Hindlimb muscle (tissue), 1 donor: ENCODE results near the gene EPB41. TPM values are rescaled to one million over a fixed set of nuclear protein-coding genes. Genes with fewer than 3 reads are reported as not detected.
A peak's percentile ranks its signal among the peaks of the same experiment; 100 is the strongest.
"Not testable (repeated sequence)": the region's sequence is repeated elsewhere in the genome, so short reads cannot be mapped to it uniquely, and the experiment has no call there.

Experiments used
- DNase-seq: peaks from one replicate; pipeline ENCODE4 v3.0.0-alpha.2; 2013
- polyA plus RNA-seq: library from polyadenylated mRNA; unstranded; fragments of 120-200 nt; gene quantifications from one replicate; pipeline ENCODE4 v1.2.1, GENCODE V29; 2013; ENCODE audit not compliant: insufficient read length

Gene EPB41
- polyA plus RNA-seq, 1 donor = 7.6 TPM

- peak; percentile 41 for DNase-seq
Measured at GRCh38 chr1:29136391-29136915, 222.1 kb downstream of the EPB41 start.

GRCh38 chr1:29142714-29143113 lies 228.3 kb downstream of the EPB41 start:
- no peak for DNase-seq

DNA sequence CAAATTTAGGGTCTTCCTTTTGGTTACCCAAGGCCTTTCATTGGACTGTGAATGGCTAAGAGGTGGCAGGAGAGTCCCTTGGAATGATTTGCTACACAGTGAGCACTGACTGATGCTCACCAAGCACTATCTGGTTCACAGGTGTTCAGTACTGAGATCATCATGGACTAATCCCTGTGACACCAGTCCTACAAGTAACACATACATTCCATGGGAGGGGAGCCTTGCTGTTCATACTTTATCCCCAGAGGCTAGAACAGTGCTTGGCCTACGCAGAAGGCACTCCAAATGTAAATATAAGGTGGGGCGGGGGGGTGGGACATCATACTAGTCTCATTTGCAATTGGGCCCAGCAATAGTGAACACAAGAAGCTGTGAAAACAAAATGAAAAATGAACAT lies 229.8 kb downstream of the EPB41 start:
- DNase-seq = no peak

DNA sequence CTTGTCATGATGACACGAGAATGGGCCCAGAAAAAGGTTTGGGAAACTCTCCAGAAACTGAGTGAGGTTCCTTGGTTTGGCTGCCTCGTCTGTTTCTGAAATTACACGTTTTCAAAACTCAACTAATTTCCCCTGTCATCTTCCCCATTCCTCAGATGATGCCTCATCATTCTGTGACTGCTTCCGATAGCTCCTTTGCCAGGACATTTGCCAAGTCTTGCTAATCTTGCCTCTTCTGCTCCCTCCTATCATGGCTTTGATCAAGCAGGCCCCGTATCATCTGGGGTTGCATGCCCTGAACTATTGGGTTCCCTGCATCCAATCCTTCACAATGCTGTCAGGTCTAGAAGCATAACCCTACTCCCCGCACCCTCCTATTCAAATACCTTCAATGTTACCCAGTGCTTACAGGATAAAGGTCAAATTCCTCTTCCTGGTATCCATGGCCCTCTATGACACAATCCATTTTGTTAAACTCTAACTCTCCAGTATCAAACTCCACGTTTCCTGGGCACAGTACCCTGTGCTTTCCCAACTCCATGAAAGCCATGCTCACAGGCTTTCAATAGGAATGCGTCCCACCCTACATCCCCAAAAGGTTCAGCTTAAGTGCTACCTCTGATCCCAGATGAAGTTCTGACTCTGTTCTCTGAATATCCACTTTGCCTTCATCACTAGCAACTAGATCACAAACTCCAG lies 231.5 kb downstream of the EPB41 start:
- no peak for DNase-seq

- DNase-seq = no peak
Measured at GRCh38 chr1:29148656-29149491, 234.5 kb downstream of the EPB41 start.

DNA sequence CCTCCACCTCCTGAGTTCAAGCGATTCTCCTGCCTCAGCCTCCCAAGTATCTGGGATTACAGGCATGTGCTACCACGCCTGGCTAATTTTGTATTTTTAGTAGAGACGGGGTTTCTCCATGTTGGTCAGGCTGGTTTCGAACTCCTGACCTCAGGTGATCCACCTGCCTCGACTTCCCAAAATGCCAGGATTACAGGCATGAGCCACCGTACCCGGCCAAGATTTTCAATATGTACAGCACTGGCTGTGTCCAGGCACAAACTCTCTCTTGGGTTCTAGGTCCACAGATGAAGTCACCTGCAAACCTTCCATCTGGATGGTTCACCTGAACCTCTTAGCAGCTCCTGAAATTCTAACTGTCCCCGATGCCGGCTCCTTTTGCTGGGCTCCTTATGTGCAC lies 236.0 kb downstream of the EPB41 start:
- not testable (repeated sequence) for DNase-seq

- no peak for DNase-seq
Measured at GRCh38 chr1:29152046-29152805, 237.9 kb downstream of the EPB41 start.

DNA sequence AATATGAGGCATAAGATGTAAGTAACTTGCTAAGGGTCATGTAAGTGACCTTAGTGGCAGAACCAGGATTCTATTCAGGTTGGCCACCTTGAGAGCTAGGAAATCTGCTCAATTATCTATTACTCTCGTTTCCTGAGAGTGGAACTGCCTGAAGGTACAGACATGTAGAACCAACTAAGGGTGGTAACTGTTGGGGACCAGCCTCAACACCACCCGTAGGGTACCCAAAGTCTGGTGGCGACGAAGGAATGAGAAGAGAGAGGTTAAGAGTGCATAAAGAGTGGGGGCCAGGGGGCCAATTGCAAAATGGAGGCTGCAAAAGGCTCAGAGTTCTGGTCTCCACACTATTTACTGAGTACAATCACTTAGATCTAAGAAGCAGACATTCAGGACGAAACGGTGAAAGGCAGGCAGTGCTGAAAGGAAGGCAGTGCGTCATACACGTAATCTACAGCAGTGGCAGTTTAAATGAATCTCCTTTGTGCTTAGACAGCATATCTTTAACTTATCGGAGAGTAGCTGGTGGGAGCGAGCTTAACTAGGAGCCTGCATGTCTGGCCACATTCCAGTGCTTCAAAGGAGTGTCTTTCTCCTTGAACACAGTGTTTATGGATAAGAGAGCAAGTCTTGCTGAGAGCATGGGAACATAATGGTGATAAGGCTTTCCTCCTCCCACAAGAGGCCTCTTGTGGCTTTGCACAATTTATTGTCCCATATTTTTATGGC lies 242.3 kb downstream of the EPB41 start:
- no peak for DNase-seq

GRCh38 chr1:29157269-29157601 lies 242.9 kb downstream of the EPB41 start:
- no peak for DNase-seq

DNA sequence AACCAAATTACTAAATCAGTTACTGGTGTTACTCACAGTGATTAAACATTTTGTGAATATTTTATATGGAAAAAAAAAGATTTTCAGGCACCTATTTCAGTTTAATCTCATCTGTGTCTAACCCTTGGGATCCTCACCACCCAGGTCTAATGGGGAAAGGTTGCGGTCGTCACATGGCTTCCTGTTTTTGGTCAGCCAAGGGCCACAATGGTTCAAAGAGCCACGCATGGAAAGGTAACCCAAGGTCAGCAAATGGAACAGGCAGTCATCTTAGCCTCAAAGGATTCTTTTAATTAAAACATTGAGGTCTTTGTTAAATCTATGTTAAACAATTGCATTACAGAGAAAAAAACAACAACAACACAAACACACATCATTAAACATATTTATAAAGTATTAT lies 245.4 kb downstream of the EPB41 start:
- DNase-seq = no peak

- DNase-seq = no peak
Measured at GRCh38 chr1:29162025-29162424, 247.7 kb downstream of the EPB41 start.

- no peak for DNase-seq
Measured at GRCh38 chr1:29162476-29163138, 248.2 kb downstream of the EPB41 start.

GRCh38 chr1:29164588-29164987 lies 250.2 kb downstream of the EPB41 start:
- no peak for DNase-seq

DNA sequence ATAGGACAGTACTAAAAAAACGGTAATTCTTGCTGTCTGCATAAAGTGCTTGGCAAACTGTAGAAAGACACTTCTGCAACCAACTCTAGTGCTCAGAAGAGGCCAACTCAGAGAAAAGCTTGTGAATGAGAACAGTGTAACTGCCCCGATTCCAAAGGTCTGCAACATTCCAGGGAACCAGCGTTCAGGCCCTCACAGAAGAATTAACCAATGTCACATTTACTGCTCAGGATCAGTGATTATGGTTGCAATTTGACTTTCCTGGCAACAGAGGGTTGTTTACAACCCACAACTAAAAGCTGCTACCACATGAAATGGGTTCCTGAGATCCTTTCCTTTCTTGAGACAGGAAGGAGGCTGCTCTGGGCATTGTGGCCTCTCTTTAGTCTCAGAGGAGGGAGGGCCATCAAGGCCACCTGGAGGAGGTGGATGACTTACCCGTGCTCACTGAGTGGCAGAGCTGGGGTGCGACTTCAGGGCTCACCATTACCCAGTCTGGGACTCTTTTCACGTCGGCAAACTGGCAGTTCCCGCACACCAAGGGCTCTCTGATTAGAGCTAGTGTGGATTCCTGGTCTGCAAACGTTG lies 252.0 kb downstream of the EPB41 start:
- no peak for DNase-seq

- no peak for DNase-seq
Measured at GRCh38 chr1:29167904-29168303, 253.5 kb downstream of the EPB41 start.

Other genes with a start within 250 kb of the EPB41 start
- gene GMEB1, start 245.8 kb upstream of the EPB41 start, polyA plus RNA-seq = 9.7 TPM
- 49.4 TPM for gene YTHDF2, start 177.6 kb upstream of the EPB41 start, polyA plus RNA-seq
- 0.74 TPM for gene OPRD1, start 102.4 kb upstream of the EPB41 start, polyA plus RNA-seq
- 5.6 TPM for gene TMEM200B, start 209.3 kb downstream of the EPB41 start, polyA plus RNA-seq